CD8-positive, alpha-beta memory T cell (primary cell): ENCODE data around the gene NMT2. TPM values are rescaled to one million over a fixed set of nuclear protein-coding genes. Genes with fewer than 3 reads are reported as not detected.

Source experiments
- CTCF ChIA-PET: fragments of 350-600 bp; sonication (Branson Sonifier 250); formaldehyde crosslinking; loops from one replicate; lab custom pipeline; 2021; ENCODE audit warnings: antibody characterized with exemption; lab: Charles Lee
- POLR2A ChIA-PET: fragments of 350-600 bp; sonication (Branson Sonifier 250); formaldehyde crosslinking; loops from one replicate; lab custom pipeline; 2021; ENCODE audit warnings: antibody characterized with exemption; lab: Charles Lee
- DNase-seq, 5 donors: peaks; one replicate each; pipeline versions ENCODE4 v3.0.0 to v3.0.0-alpha.2; 2020 to 2022; ENCODE audit warnings: mixed read lengths in 1 of 5
- H3K27ac ChIP-seq: one replicate; pipeline ENCODE4 v1.7.0; 2013; ENCODE audit warnings: low read depth, mild to moderate bottlenecking, low read length, moderate library complexity
- H3K27me3 ChIP-seq: 2 replicates; pipeline ENCODE4 v1.7.0; 2013; ENCODE audit warnings: low read length, mild to moderate bottlenecking; ENCODE audit not compliant: insufficient read depth, poor library complexity, severe bottlenecking
- H3K36me3 ChIP-seq: 2 replicates; pipeline ENCODE4 v1.7.0; 2013; ENCODE audit warnings: mild to moderate bottlenecking, low read length, moderate library complexity; ENCODE audit not compliant: insufficient read depth
- H3K4me1 ChIP-seq: 2 replicates; pipeline ENCODE4 v1.7.0; 2013; ENCODE audit warnings: mild to moderate bottlenecking, low read length, moderate library complexity; ENCODE audit not compliant: insufficient read depth
- H3K4me3 ChIP-seq: 2 replicates; pipeline ENCODE4 v1.7.0; 2013; ENCODE audit warnings: mild to moderate bottlenecking, low read length
- H3K9me3 ChIP-seq: 2 replicates; pipeline ENCODE4 v1.7.0; 2013; ENCODE audit warnings: mild to moderate bottlenecking, low read length
- H3K27ac Mint-ChIP-seq, 8 donors: one replicate each; pipeline ENCODE4 v1.8.0; 2020 to 2021; ENCODE audit warnings: mixed read lengths in 8 of 8, mild to moderate bottlenecking in 6 of 8, inconsistent platforms in 3 of 8, moderate library complexity in 3 of 8
- H3K27me3 Mint-ChIP-seq, 2 donors: one replicate each; pipeline ENCODE4 v1.8.0; 2020 to 2021; ENCODE audit warnings: mixed read lengths in 2 of 2, mild to moderate bottlenecking in 1 of 2, moderate library complexity in 1 of 2
- H3K36me3 Mint-ChIP-seq, 3 donors: one replicate each; pipeline ENCODE4 v1.8.0; 2020 to 2021; ENCODE audit warnings: mixed read lengths in 3 of 3, inconsistent platforms in 1 of 3, mild to moderate bottlenecking in 1 of 3
- H3K4me1 Mint-ChIP-seq, 3 donors: one replicate each; pipeline ENCODE4 v1.8.0; 2020 to 2021; ENCODE audit warnings: mixed read lengths in 3 of 3, inconsistent platforms in 1 of 3, mild to moderate bottlenecking in 1 of 3
- H3K4me3 Mint-ChIP-seq, 7 donors: one replicate each; pipeline ENCODE4 v1.8.0; 2020 to 2021; ENCODE audit warnings: mixed read lengths in 7 of 7, mild to moderate bottlenecking in 6 of 7, moderate library complexity in 4 of 7, inconsistent platforms in 2 of 7
- H3K9me3 Mint-ChIP-seq, 5 donors: one replicate each; pipeline ENCODE4 v1.8.0; 2020 to 2022; ENCODE audit warnings: mixed read lengths in 5 of 5, mild to moderate bottlenecking in 3 of 5, moderate library complexity in 2 of 5, inconsistent platforms in 1 of 5
- polyA plus RNA-seq: library from polyadenylated mRNA; unstranded; fragments of 300-500 nt; fragmentation: Illumina TruSeq; gene quantifications from one replicate; pipeline ENCODE4 v1.2.3, GENCODE V29; 2021
- total RNA-seq, 2 experiments: library from RNA; stranded (reverse); gene quantifications; one replicate each; pipeline ENCODE4 v1.2.3, GENCODE V29; 2021

Gene NMT2
- total and polyA plus RNA-seq, 3 experiments from 2014 or later, result 16.1 to 36.6 (median 16.8) TPM

GRCh38 chr10:15084502-15084922, 84.0 kb downstream of the NMT2 start:
- no peaks in the 10 kb centered on the region for H3K4me1 ChIP-seq
- no peaks in the 10 kb centered on the region for H3K27me3 ChIP-seq
- H3K4me3 ChIP-seq, result no peak overlapping the region
- no peaks in the 10 kb centered on the region for H3K9me3 ChIP-seq
- POLR2A ChIA-PET, result no interaction called here
- H3K4me1 Mint-ChIP-seq, result peaks cover 0 to 16% (median 0%) of the 10 kb centered on the region in 3 donors
- peak in 1 of 5 donors; percentile 34 for DNase-seq
- no peaks in the 10 kb centered on the region for H3K36me3 Mint-ChIP-seq
- peak overlapping the region in 2 of 8 donors; percentile 13 to 38 for H3K27ac Mint-ChIP-seq
- CTCF ChIA-PET, result no interaction called here
- no peaks in the 10 kb centered on the region for H3K36me3 ChIP-seq
- no peak overlapping the region for H3K27ac ChIP-seq
- H3K9me3 Mint-ChIP-seq, result no peaks in the 10 kb centered on the region
- H3K27me3 Mint-ChIP-seq, result peaks cover 0 to 3% of the 10 kb centered on the region in 2 donors
- H3K4me3 Mint-ChIP-seq, result peak overlapping the region in 5 of 7 donors; percentile 28 to 63 (median 49)

GRCh38 chr10:15083674-15084501, 84.6 kb downstream of the NMT2 start:
- Mint-ChIP-seq H3K27me3 (peaks cover 0 to 3% of the 10 kb centered on the region in 2 donors), H3K9me3 (no peaks in the 10 kb centered on the region), H3K4me1 (peaks cover 0 to 16% (median 0%) of the 10 kb centered on the region in 3 donors), H3K4me3 (peak overlapping the region in 5 of 7 donors; percentile 28 to 63 (median 49)), H3K27ac (peak overlapping the region in 3 of 8 donors; percentile 2 to 38 (median 13)), H3K36me3 (no peaks in the 10 kb centered on the region)
- Histone ChIP-seq H3K4me1 (no peaks in the 10 kb centered on the region), H3K27me3 (no peaks in the 10 kb centered on the region), H3K27ac (no peak overlapping the region), H3K4me3 (no peak overlapping the region), H3K36me3 (no peaks in the 10 kb centered on the region), H3K9me3 (no peaks in the 10 kb centered on the region)
- CTCF ChIA-PET, result interaction anchor here (1.3 kb wide), 1 partner anchor 22 kb away, joined by 3 read pairs; no protein-coding TSS in a partner anchor
- POLR2A ChIA-PET, result no interaction called here
- DNase-seq, result no peak

GRCh38 chr10:15075421-15075820, 93.1 kb downstream of the NMT2 start:
- Histone ChIP-seq H3K27me3 (no peaks in the 10 kb centered on the region), H3K4me3 (no peak overlapping the region), H3K9me3 (no peaks in the 10 kb centered on the region), H3K4me1 (no peaks in the 10 kb centered on the region), H3K27ac (no peak overlapping the region), H3K36me3 (no peaks in the 10 kb centered on the region)
- Mint-ChIP-seq H3K27ac (no peak overlapping the region), H3K4me1 (no peaks in the 10 kb centered on the region), H3K9me3 (no peaks in the 10 kb centered on the region), H3K4me3 (no peak overlapping the region), H3K36me3 (peaks cover 0 to 4% (median 3%) of the 10 kb centered on the region in 3 donors), H3K27me3 (peaks cover 0 to 15% of the 10 kb centered on the region in 2 donors)
- DNase-seq, result no peak
- ChIA-PET POLR2A (no interaction called here), CTCF (interaction anchor here (1.2 kb wide), 1 partner anchor 180 kb away, joined by 3 read pairs; no protein-coding TSS in a partner anchor)

GRCh38 chr10:15072358-15072757, 96.1 kb downstream of the NMT2 start:
- no peaks in the 10 kb centered on the region for H3K9me3 ChIP-seq
- H3K4me1 ChIP-seq, result no peaks in the 10 kb centered on the region
- H3K4me1 Mint-ChIP-seq, result no peaks in the 10 kb centered on the region
- no peak overlapping the region for H3K27ac Mint-ChIP-seq
- H3K27ac ChIP-seq, result no peak overlapping the region
- peaks cover 0 to 6% (median 4%) of the 10 kb centered on the region in 3 donors for H3K36me3 Mint-ChIP-seq
- CTCF ChIA-PET, result no interaction called here
- no peak overlapping the region for H3K4me3 Mint-ChIP-seq
- POLR2A ChIA-PET, result no interaction called here
- no peaks in the 10 kb centered on the region for H3K9me3 Mint-ChIP-seq
- DNase-seq, result no peak
- peaks cover 0 to 21% of the 10 kb centered on the region in 2 donors for H3K27me3 Mint-ChIP-seq
- no peaks in the 10 kb centered on the region for H3K27me3 ChIP-seq
- no peaks in the 10 kb centered on the region for H3K36me3 ChIP-seq
- H3K4me3 ChIP-seq, result no peak overlapping the region

GRCh38 chr10:15069230-15069629, 99.3 kb downstream of the NMT2 start:
- CTCF ChIA-PET, result no interaction called here

GRCh38 chr10:15068802-15069201, 99.7 kb downstream of the NMT2 start:
- no peak overlapping the region for H3K4me3 Mint-ChIP-seq
- peaks cover 0 to 8% (median 2%) of the 10 kb centered on the region in 3 donors for H3K36me3 Mint-ChIP-seq
- no peak overlapping the region for H3K27ac ChIP-seq
- H3K4me3 ChIP-seq, result no peak overlapping the region
- no peaks in the 10 kb centered on the region for H3K9me3 ChIP-seq
- H3K27me3 ChIP-seq, result no peaks in the 10 kb centered on the region
- H3K27ac Mint-ChIP-seq, result no peak overlapping the region
- H3K36me3 ChIP-seq, result no peaks in the 10 kb centered on the region
- CTCF ChIA-PET, result no interaction called here
- H3K4me1 Mint-ChIP-seq, result no peaks in the 10 kb centered on the region
- no peaks in the 10 kb centered on the region for H3K4me1 ChIP-seq
- DNase-seq, result no peak
- peaks cover 0 to 6% (median 0%) of the 10 kb centered on the region in 5 donors for H3K9me3 Mint-ChIP-seq
- POLR2A ChIA-PET, result no interaction called here
- H3K27me3 Mint-ChIP-seq, result peaks cover 3 to 39% of the 10 kb centered on the region in 2 donors

More at GRCh38 chr10:15069230-15069629, 99.3 kb downstream of the NMT2 start:
- Histone ChIP-seq H3K27ac (no peak overlapping the region), H3K4me1 (no peaks in the 10 kb centered on the region), H3K9me3 (no peaks in the 10 kb centered on the region), H3K27me3 (no peaks in the 10 kb centered on the region), H3K4me3 (no peak overlapping the region), H3K36me3 (no peaks in the 10 kb centered on the region)
- H3K4me3 Mint-ChIP-seq, result no peak overlapping the region
- peaks cover 0 to 8% (median 6%) of the 10 kb centered on the region in 3 donors for H3K36me3 Mint-ChIP-seq
- POLR2A ChIA-PET, result no interaction called here
- H3K9me3 Mint-ChIP-seq, result peaks cover 0 to 6% (median 0%) of the 10 kb centered on the region in 5 donors
- H3K27me3 Mint-ChIP-seq, result peaks cover 1 to 37% of the 10 kb centered on the region in 2 donors
- no peak for DNase-seq
- H3K4me1 Mint-ChIP-seq, result no peaks in the 10 kb centered on the region
- no peak overlapping the region for H3K27ac Mint-ChIP-seq

- Mint-ChIP-seq H3K27ac (no peak overlapping the region), H3K27me3 (peaks cover 12 to 35% of the 10 kb centered on the region in 2 donors), H3K4me3 (no peak overlapping the region), H3K36me3 (peaks cover 0 to 4% (median 2%) of the 10 kb centered on the region in 3 donors), H3K4me1 (no peaks in the 10 kb centered on the region), H3K9me3 (peaks cover 0 to 6% (median 0%) of the 10 kb centered on the region in 5 donors)
- POLR2A ChIA-PET, result no interaction called here
- Histone ChIP-seq H3K27ac (no peak overlapping the region), H3K9me3 (no peaks in the 10 kb centered on the region), H3K36me3 (no peaks in the 10 kb centered on the region), H3K4me1 (no peaks in the 10 kb centered on the region), H3K27me3 (no peaks in the 10 kb centered on the region), H3K4me3 (no peak overlapping the region)
- CTCF ChIA-PET, result no interaction called here
- DNase-seq, result no peak
Observed at GRCh38 chr10:15067154-15067553, 101.3 kb downstream of the NMT2 start.

- ChIA-PET CTCF (no interaction called here), POLR2A (no interaction called here)
- no peak overlapping the region for H3K4me3 ChIP-seq
- no peak overlapping the region for H3K27ac ChIP-seq
- DNase-seq, result no peak
- H3K4me3 Mint-ChIP-seq, result no peak overlapping the region
- no peak overlapping the region for H3K27ac Mint-ChIP-seq
- H3K36me3 ChIP-seq, result no peaks in the 10 kb centered on the region
- H3K27me3 Mint-ChIP-seq, result peaks cover 25 to 51% of the 10 kb centered on the region in 2 donors
- H3K4me1 ChIP-seq, result no peaks in the 10 kb centered on the region
- no peaks in the 10 kb centered on the region for H3K9me3 ChIP-seq
- H3K9me3 Mint-ChIP-seq, result peaks cover 14 to 25% (median 18%) of the 10 kb centered on the region in 5 donors
- H3K36me3 Mint-ChIP-seq, result peaks cover 1 to 21% (median 7%) of the 10 kb centered on the region in 3 donors
- no peaks in the 10 kb centered on the region for H3K4me1 Mint-ChIP-seq
- H3K27me3 ChIP-seq, result no peaks in the 10 kb centered on the region
Observed at GRCh38 chr10:15060638-15061037, 107.9 kb downstream of the NMT2 start.
